Astrocyte (in vitro differentiated cells and primary cell): ENCODE data around the gene DENND5B.
"Not testable (repeated sequence)": the region's sequence is repeated elsewhere in the genome, so short reads cannot be mapped to it uniquely, and the experiment has no call there.

Experiments
- CTCF ChIP-seq: IDR thresholded peaks from 2 replicates; pipeline ENCODE4 v1.5.1; 2011; ENCODE audit warnings: low read depth, mild to moderate bottlenecking, inconsistent platforms, low read length, moderate library complexity; ENCODE audit not compliant: insufficient read depth
- EZH2 ChIP-seq: IDR thresholded peaks from 2 replicates; pipeline ENCODE4 v1.6.1; 2012; ENCODE audit warnings: mild to moderate bottlenecking, low read length, inconsistent platforms; ENCODE audit not compliant: insufficient read depth

DNA sequence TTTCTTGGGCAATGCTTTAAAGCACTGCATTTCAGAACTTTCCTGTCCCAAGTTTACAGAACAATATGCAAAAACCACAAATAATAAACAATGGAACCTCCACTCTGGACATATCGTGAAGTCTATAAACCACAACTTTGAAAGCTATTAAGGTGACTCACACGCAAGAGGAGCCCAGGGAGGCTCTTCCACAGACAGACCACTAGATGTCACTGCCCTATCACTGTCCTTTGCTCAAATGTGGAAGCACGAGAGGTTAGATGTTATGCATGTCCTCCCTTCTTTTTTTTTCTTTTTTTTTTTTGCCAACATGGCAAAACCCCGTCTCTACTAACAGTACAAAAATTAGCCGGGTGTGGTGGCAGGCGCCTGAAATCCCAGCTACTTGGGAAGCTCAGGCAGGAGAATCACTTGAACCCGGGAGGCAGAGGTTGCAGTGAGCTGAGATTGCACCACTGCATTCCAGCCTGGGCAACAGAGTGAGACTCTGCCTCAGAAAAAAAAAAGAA, 187.8 kb downstream of the DENND5B start:
- TF ChIP-seq CTCF, result peak; percentile 99
- not testable (repeated sequence) for TF ChIP-seq EZH2
